Kidney epithelial cell (primary cell): ENCODE measurements around the gene FAM20C. TPM values are rescaled to one million over a fixed set of nuclear protein-coding genes. Genes with fewer than 3 reads are reported as not detected.

Experiments used
- DNase-seq: peaks from one replicate; pipeline ENCODE4 v3.0.0-alpha.2; 2010; ENCODE audit warnings: low read depth
- H3K27me3 ChIP-seq: 2 replicates; pipeline ENCODE4 v1.6.0; 2011; ENCODE audit warnings: low read length; ENCODE audit not compliant: control insufficient read depth, insufficient read depth
- H3K36me3 ChIP-seq: 2 replicates; pipeline ENCODE4 v1.5.1; 2011; ENCODE audit warnings: low read length; ENCODE audit not compliant: control insufficient read depth, insufficient read depth
- H3K4me3 ChIP-seq: 2 replicates; pipeline ENCODE4 v1.5.1; 2011; ENCODE audit warnings: low read depth, mild to moderate bottlenecking, control low read depth, low read length
- total RNA-seq: library from RNA; depleted of rRNA; stranded (reverse); fragments of >200 nt; gene quantifications from 2 replicates; pipeline ENCODE4 v1.2.3, GENCODE V29; 2015
- TF ChIP-seq, protein P1 (sequence below): IDR thresholded peaks from 2 replicates; pipeline ENCODE4 v1.5.1; 2011; ENCODE audit warnings: mild to moderate bottlenecking, moderate library complexity, low read length, control low read depth, inconsistent platforms; ENCODE audit not compliant: insufficient read depth, poor library complexity, severe bottlenecking

The FAM20C gene
- total RNA-seq, 1 donor from 2014 or later = 39.1 TPM

DNA sequence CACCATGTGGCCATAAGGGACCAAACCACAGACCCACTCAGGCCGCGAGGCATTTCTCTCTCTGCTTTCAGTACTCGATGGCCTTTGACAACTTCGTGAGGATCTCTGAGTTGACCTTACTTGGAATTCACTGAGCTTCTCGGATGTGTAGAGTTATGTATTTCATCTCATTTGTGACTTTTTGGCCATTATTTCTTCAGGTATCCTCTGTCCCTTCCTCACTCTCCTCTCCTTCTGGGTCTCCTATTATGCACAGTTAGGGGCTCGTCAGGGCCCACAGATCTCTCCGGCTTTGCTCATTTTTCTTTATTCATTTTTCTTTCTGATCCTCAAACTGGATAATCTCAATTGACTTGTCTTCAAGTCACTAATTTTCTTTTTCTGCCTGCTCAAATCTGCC, 81.0 kb downstream of the FAM20C start:
- Histone ChIP-seq H3K27me3 (no peaks in the 10 kb centered on the region), H3K4me3 (no peak overlapping the region), H3K36me3 (no peaks in the 10 kb centered on the region)
- DNase-seq = no peak
- TF ChIP-seq, protein P1, sequence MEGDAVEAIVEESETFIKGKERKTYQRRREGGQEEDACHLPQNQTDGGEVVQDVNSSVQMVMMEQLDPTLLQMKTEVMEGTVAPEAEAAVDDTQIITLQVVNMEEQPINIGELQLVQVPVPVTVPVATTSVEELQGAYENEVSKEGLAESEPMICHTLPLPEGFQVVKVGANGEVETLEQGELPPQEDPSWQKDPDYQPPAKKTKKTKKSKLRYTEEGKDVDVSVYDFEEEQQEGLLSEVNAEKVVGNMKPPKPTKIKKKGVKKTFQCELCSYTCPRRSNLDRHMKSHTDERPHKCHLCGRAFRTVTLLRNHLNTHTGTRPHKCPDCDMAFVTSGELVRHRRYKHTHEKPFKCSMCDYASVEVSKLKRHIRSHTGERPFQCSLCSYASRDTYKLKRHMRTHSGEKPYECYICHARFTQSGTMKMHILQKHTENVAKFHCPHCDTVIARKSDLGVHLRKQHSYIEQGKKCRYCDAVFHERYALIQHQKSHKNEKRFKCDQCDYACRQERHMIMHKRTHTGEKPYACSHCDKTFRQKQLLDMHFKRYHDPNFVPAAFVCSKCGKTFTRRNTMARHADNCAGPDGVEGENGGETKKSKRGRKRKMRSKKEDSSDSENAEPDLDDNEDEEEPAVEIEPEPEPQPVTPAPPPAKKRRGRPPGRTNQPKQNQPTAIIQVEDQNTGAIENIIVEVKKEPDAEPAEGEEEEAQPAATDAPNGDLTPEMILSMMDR = no peak

DNA sequence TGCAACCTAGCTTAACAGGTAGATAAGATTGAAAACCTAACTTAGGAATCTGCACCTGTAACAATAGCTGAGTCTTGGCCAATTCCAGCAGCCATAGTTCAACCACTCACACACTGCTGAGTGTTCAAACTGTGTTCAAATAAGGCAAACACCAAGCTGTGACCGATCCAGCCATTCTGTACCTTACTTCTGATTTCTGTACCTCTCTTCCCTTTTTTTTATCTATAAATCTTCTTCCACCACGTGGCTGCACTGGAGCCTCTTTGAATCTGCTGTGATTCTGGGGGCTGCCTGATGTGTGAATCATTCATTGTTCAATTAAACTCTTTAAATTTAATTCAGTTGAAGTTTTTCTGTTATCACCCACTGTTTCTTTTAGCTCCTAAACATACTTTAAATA, 81.9 kb downstream of the FAM20C start:
- Histone ChIP-seq H3K36me3 (no peaks in the 10 kb centered on the region), H3K4me3 (no peak overlapping the region), H3K27me3 (no peaks in the 10 kb centered on the region)
- TF ChIP-seq, protein P1 = no peak
- DNase-seq = no peak

DNA sequence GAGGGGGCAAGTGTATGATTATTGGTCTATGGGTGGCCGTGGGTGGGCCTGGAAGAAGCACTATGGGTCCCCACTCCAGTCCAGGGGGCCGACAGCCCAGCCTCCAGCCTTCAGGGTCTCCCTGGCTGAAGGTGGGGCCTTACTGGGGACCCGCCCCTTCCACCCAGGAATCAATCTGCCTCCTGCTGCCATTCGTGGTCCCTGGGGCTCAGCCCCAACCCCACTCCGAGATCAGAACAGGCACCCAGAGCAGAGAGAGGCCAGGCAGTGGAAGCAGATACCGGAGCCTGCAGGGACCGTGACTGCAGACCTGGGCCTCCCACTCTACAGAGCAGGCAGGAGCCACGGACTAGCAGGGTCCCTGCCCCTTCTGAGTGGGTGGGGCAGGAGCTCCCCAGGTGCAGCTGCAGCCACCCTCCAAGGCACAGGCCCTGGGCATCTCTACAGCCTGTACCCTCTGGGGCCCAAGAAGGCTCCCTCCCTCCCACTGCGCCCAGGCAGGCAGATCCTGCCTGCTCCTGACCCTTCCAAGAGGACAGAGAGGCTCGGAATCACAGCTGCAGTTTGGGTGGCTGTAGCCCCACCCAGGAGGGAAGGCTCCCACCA, 84.0 kb downstream of the FAM20C start:
- no peak for DNase-seq
- H3K36me3 ChIP-seq = no peaks in the 10 kb centered on the region

DNA sequence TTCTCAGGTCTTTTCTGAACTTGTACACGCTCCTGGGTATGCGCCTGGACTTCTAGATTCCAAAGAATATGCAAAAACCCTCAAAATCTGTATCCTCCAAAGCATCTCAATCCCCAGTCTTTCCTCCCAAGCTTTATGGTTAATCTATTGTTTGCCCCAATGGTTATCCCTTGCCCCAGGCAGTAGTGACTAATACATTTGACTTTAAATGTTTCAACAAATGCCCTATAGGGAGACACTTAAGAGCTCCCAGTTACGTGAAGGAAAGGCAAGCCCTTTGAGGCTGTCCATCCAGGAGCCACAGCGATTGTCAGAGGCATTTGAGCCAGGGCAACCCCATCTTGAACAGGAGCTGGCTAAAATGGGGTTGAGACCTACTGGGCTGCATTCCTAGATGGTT, 84.9 kb downstream of the FAM20C start:
- Histone ChIP-seq H3K36me3 (no peaks in the 10 kb centered on the region), H3K4me3 (no peak overlapping the region), H3K27me3 (peaks cover 7% of the 10 kb centered on the region)
- no peak for DNase-seq
- TF ChIP-seq, protein P1 = no peak

More for the DNA sequence above, 84.0 kb downstream of the FAM20C start:
- Histone ChIP-seq H3K4me3 (no peak overlapping the region), H3K27me3 (peaks cover 7% of the 10 kb centered on the region)
- TF ChIP-seq, protein P1 = no peak

DNA sequence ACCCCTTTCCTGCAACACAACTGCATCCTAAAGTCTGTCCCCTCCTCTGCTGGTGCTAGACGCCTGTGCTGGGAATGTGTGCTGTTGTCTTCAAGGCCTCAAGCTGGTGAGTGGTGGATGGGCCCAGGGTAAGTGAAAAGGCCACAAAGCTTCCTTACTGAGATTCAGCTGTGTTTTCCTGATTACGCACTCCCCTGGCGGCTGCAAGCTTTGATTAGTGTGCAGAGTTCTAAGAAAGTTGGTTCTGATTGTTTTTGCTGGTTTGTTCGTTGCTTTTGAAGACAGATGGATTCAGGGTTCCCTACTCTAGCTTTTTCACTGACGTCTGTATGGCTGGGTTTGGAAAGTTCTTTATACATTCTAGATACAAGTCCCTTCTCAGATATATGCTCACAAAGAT, 85.7 kb downstream of the FAM20C start:
- Histone ChIP-seq H3K36me3 (no peaks in the 10 kb centered on the region), H3K4me3 (no peak overlapping the region), H3K27me3 (peaks cover 7% of the 10 kb centered on the region)
- DNase-seq = no peak
- TF ChIP-seq, protein P1 = no peak

DNA sequence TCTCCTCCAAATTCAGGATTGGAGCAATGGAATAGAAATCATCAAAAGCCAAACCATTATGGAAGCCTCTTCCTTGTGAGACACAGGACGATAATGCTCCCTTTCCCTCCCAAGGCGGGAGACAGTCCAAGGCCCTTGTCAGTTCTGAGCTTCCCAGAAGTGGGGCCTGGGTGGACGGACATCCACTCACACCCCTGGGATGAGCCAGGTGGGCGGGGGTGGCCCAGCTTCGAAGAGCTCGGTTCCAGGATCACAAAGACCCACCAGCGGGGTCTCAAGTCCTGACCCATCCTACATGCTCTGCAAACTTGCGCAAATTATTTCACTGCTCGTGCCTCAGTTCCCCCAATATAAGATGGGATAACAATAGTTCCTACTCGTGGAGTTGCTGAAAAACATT, 87.5 kb downstream of the FAM20C start:
- no peak for DNase-seq
- Histone ChIP-seq H3K27me3 (peaks cover 14% of the 10 kb centered on the region), H3K36me3 (no peaks in the 10 kb centered on the region)

More for the DNA sequence above, 87.5 kb downstream of the FAM20C start:
- H3K4me3 ChIP-seq = no peak overlapping the region
- TF ChIP-seq, protein P1 = no peak
